OCI-LY7 (cell line): ENCODE measurements around the gene MAPRE3. TPM values are rescaled to one million over a fixed set of nuclear protein-coding genes. Genes with fewer than 3 reads are reported as not detected.

Source experiments
- BruUV-seq: library from RNA; stranded (reverse); fragments of 400-500 nt; replicated peaks from 2 replicates; lab custom pipeline; 2021; lab: Mats Ljungman, UMichigan
- CTCF ChIA-PET: fragments of 300-600 bp; sonication (Branson Sonifier 250); formaldehyde crosslinking; loops from one replicate; lab custom pipeline; 2022; ENCODE audit warnings: antibody characterized with exemption; ENCODE audit not compliant: unreplicated experiment; lab: Charles Lee
- POLR2A ChIA-PET: fragments of 300-600 bp; sonication (Branson Sonifier 250); formaldehyde crosslinking; loops from one replicate; lab custom pipeline; 2022; ENCODE audit warnings: antibody characterized with exemption; lab: Charles Lee
- DNase-seq: peaks from one replicate; pipeline ENCODE4 v3.0.0-alpha.2; 2015; ENCODE audit warnings: low spot score
- H2AFZ ChIP-seq: fragments of 200-600 bp; sonication (generic), shearing (Covaris generic); 2 replicates; pipeline ENCODE4 v1.6.1; 2014; ENCODE audit warnings: mild to moderate bottlenecking, antibody characterized with exemption, low read length, moderate library complexity
- H3K27ac ChIP-seq: fragments of 200-600 bp; sonication (generic); 2 replicates; pipeline ENCODE4 v1.5.1; 2014; ENCODE audit warnings: mixed run types, low read depth, mild to moderate bottlenecking, moderate library complexity, low read length, inconsistent platforms; ENCODE audit not compliant: poor library complexity, severe bottlenecking
- H3K36me3 ChIP-seq: fragments of 200-600 bp; sonication (generic); 2 replicates; pipeline ENCODE4 v1.6.1; 2014; ENCODE audit warnings: mild to moderate bottlenecking, antibody characterized with exemption, low read length, moderate library complexity, mixed read lengths; ENCODE audit not compliant: insufficient read depth
- H3K4me1 ChIP-seq: fragments of 200-600 bp; sonication (generic); 2 replicates; pipeline ENCODE4 v1.5.1; 2014; ENCODE audit warnings: mild to moderate bottlenecking, low read length; ENCODE audit not compliant: insufficient read depth, poor library complexity, severe bottlenecking
- H3K4me2 ChIP-seq: fragments of 200-600 bp; sonication (generic); 2 replicates; pipeline ENCODE4 v1.6.1; 2014; ENCODE audit warnings: mild to moderate bottlenecking, low read length
- H3K4me3 ChIP-seq: fragments of 200-600 bp; sonication (generic); 2 replicates; pipeline ENCODE4 v1.5.1; 2014; ENCODE audit warnings: mild to moderate bottlenecking, low read depth, low read length; ENCODE audit not compliant: poor library complexity, severe bottlenecking
- H3K79me2 ChIP-seq: fragments of 200-600 bp; sonication (generic); 2 replicates; pipeline ENCODE4 v1.6.1; 2016; ENCODE audit warnings: low read depth, mild to moderate bottlenecking, low read length, moderate library complexity, mixed read lengths; ENCODE audit not compliant: insufficient read depth
- H3K9me2 ChIP-seq: fragments of 200-600 bp; sonication (generic); 2 replicates; pipeline ENCODE4 v1.6.1; 2016; ENCODE audit warnings: mild to moderate bottlenecking, low read length, mixed read lengths; ENCODE audit not compliant: insufficient read depth
- H3K9me3 ChIP-seq: fragments of 200-600 bp; sonication (generic); 2 replicates; pipeline ENCODE4 v1.6.1; 2014; ENCODE audit warnings: mild to moderate bottlenecking, mixed run types, low read length, mixed read lengths
- H4K20me1 ChIP-seq: fragments of 200-600 bp; sonication (generic); 2 replicates; pipeline ENCODE4 v1.6.1; 2014; ENCODE audit warnings: mild to moderate bottlenecking, antibody characterized with exemption, low read length, moderate library complexity, mixed read lengths; ENCODE audit not compliant: insufficient read depth
- CTCF ChIP-seq: fragments of 200-600 bp; sonication (generic); conservative IDR thresholded peaks from 2 replicates; pipeline ENCODE4 v1.5.1; 2014; ENCODE audit warnings: mild to moderate bottlenecking, antibody characterized with exemption, low read length, moderate library complexity, mixed read lengths
- EZH2phosphoT487 ChIP-seq: fragments of 200-600 bp; sonication (generic); IDR thresholded peaks from 2 replicates; pipeline ENCODE4 v1.6.1; 2018; ENCODE audit warnings: low read depth, borderline replicate concordance, mild to moderate bottlenecking, mixed run types, antibody characterized with exemption, low read length, moderate library complexity, mixed read lengths
- intact Hi-C: fragments of 100-400 bp; cut with micrococcal nuclease; formaldehyde crosslinking; loops from one replicate; pipeline ENCODE4 v1.10.0; 2022; ENCODE audit not compliant: unreplicated experiment
- total RNA-seq, 2 experiments: library from RNA; depleted of rRNA in 1 of 2; stranded (reverse); fragments of >200 nt in 1 of 2; shearing (Covaris generic) in 1 of 2; gene quantifications; 2 replicates each; pipeline ENCODE4 v1.2.3, GENCODE V29; 2014 to 2022

The MAPRE3 gene
- total RNA-seq, 2 experiments from 2014 or later, result not detected

- no peak for TF ChIP-seq CTCF
- no peak for TF ChIP-seq EZH2phosphoT487
- POLR2A ChIA-PET, result interaction anchor here (0.6 to 1.0 kb wide), 3 partner anchors 55 to 142 kb away, joined by 3 to 5 read pairs (median 3); no protein-coding TSS in a partner anchor
- intact Hi-C loops, result no loop called here
- CTCF ChIA-PET, result no interaction called here
- Histone ChIP-seq H2AFZ (no peak overlapping the region), H3K9me2 (no peaks in the 10 kb centered on the region), H3K9me3 (no peaks in the 10 kb centered on the region), H3K79me2 (no peaks in the 10 kb centered on the region), H3K4me2 (no peak overlapping the region), H4K20me1 (no peaks in the 10 kb centered on the region), H3K4me1 (no peaks in the 10 kb centered on the region), H3K4me3 (no peak overlapping the region), H3K36me3 (no peaks in the 10 kb centered on the region), H3K27ac (no peak overlapping the region)
- DNase-seq, result no peak
- no TSS peak for BruUV-seq
These were observed 39.7 kb downstream of the MAPRE3 start for GRCh38 chr2:27010139-27010538.

DNA sequence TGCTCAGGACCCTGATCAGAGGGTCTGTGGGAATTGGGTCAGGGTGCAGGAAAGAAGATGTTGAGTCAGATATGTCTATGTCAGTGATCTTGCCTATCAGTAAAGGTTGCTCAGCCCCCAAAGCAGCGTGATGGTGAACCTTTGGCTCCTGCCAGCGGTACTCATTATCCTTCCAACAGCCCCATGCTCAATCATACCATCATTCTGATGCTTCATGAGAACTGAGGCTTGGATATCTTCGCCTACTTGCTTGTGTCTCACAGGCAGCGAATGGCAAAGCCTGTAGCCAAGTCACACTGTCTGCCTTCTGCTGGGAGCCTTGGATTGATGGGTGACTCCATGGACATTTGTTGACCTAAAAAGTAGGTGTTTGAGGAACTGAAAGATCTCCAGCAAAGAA lies 43.3 kb downstream of the MAPRE3 start:
- no peak overlapping the region for H3K4me2 ChIP-seq
- H3K4me1 ChIP-seq, result peaks cover 9% of the 10 kb centered on the region
- H3K79me2 ChIP-seq, result no peaks in the 10 kb centered on the region
- H3K4me3 ChIP-seq, result no peak overlapping the region
- no peak overlapping the region for H2AFZ ChIP-seq
- H3K27ac ChIP-seq, result no peak overlapping the region
- no peaks in the 10 kb centered on the region for H3K9me3 ChIP-seq
- DNase-seq, result no peak
- CTCF ChIA-PET, result no interaction called here
- H3K36me3 ChIP-seq, result no peaks in the 10 kb centered on the region
- intact Hi-C loops, result no loop called here
- no peaks in the 10 kb centered on the region for H4K20me1 ChIP-seq
- H3K9me2 ChIP-seq, result no peaks in the 10 kb centered on the region
- no peak for TF ChIP-seq EZH2phosphoT487
- TF ChIP-seq CTCF, result no peak
- POLR2A ChIA-PET, result interaction anchor here (0.5 kb wide), 1 partner anchor 277 kb away, joined by 4 read pairs; no protein-coding TSS in a partner anchor
- BruUV-seq, result no TSS peak

- peaks cover 9% of the 10 kb centered on the region for H3K4me1 ChIP-seq
- no peak overlapping the region for H3K4me2 ChIP-seq
- CTCF ChIA-PET, result no interaction called here
- no peaks in the 10 kb centered on the region for H4K20me1 ChIP-seq
- TF ChIP-seq CTCF (no peak), EZH2phosphoT487 (no peak)
- no peak overlapping the region for H2AFZ ChIP-seq
- intact Hi-C loops, result loop anchor here (5.0 kb wide), 1 partner anchor 168 kb away; the partner anchor contains the start of gene DPYSL5
- H3K36me3 ChIP-seq, result no peaks in the 10 kb centered on the region
- H3K79me2 ChIP-seq, result no peaks in the 10 kb centered on the region
- H3K9me3 ChIP-seq, result no peaks in the 10 kb centered on the region
- POLR2A ChIA-PET, result interaction anchor here (0.5 to 0.8 kb wide), 2 partner anchors 10 to 20 kb away, joined by 3 to 5 read pairs; no protein-coding TSS in a partner anchor
- no TSS peak for BruUV-seq
- DNase-seq, result no peak
- H3K4me3 ChIP-seq, result no peak overlapping the region
- H3K9me2 ChIP-seq, result no peaks in the 10 kb centered on the region
- no peak overlapping the region for H3K27ac ChIP-seq
These were observed 44.5 kb downstream of the MAPRE3 start for GRCh38 chr2:27014771-27015433.
